HepG2 (cell line): ENCODE data around the gene FBXW4. TPM values are rescaled to one million over a fixed set of nuclear protein-coding genes. Genes with fewer than 3 reads are reported as not detected.

Experiments
- AFF4 ChIP-seq: sonication (generic); formaldehyde crosslinking; IDR thresholded peaks from 2 replicates; pipeline ENCODE4 v1.4.0; 2020; ENCODE audit warnings: missing genetic modification reagents
- CENPX ChIP-seq: sonication (generic); formaldehyde crosslinking; IDR thresholded peaks from 2 replicates; pipeline ENCODE4 v1.9.0; 2021; ENCODE audit warnings: mild to moderate bottlenecking, missing genetic modification reagents, moderate library complexity
- FOXP1 ChIP-seq, 2 experiments: fragments of 450-650 bp in 1 of 2; IDR thresholded peaks; 2 replicates each; pipeline ENCODE4 v1.6.1; 2017 to 2018; ENCODE audit warnings: antibody characterized with exemption in 1 of 2
- GLI4 ChIP-seq: sonication (generic); formaldehyde crosslinking; IDR thresholded peaks from 2 replicates; pipeline ENCODE4 v1.5.1; 2020; ENCODE audit warnings: missing genetic modification reagents, mild to moderate bottlenecking, moderate library complexity, borderline replicate concordance
- HBP1 ChIP-seq: IDR thresholded peaks from 2 replicates; pipeline ENCODE4 v1.6.1; 2016; ENCODE audit warnings: low read depth, control low read depth
- KAT8 ChIP-seq: IDR thresholded peaks from 2 replicates; pipeline ENCODE4 v1.6.1; 2016; ENCODE audit warnings: missing genetic modification reagents, missing compliant biosample characterization
- MEIS1 ChIP-seq: sonication (generic); formaldehyde crosslinking; IDR thresholded peaks from 2 replicates; pipeline ENCODE4 v1.9.0; 2021; ENCODE audit warnings: mild to moderate bottlenecking, missing genetic modification reagents, moderate library complexity, borderline replicate concordance
- NPAS2 ChIP-seq: sonication (generic); formaldehyde crosslinking; IDR thresholded peaks from 2 replicates; pipeline ENCODE4 v1.8.0; 2022; ENCODE audit warnings: mild to moderate bottlenecking, missing genetic modification reagents, borderline replicate concordance
- PAWR ChIP-seq: sonication (generic); formaldehyde crosslinking; IDR thresholded peaks from 2 replicates; pipeline ENCODE4 v1.4.0; 2020; ENCODE audit warnings: missing genetic modification reagents, mild to moderate bottlenecking, borderline replicate concordance
- PTBP1 ChIP-seq: fragments of 200-400 bp; formaldehyde crosslinking; IDR thresholded peaks from 2 replicates; pipeline ENCODE4 v1.6.1; 2018; ENCODE audit warnings: low read length, low read depth; ENCODE audit not compliant: poor library complexity, severe bottlenecking
- REXO4 ChIP-seq: sonication (generic); formaldehyde crosslinking; IDR thresholded peaks from 2 replicates; pipeline ENCODE4 v1.8.0; 2022; ENCODE audit warnings: missing genetic modification reagents, mild to moderate bottlenecking, borderline replicate concordance
- SATB2 ChIP-seq: sonication (generic); formaldehyde crosslinking; IDR thresholded peaks from 2 replicates; pipeline ENCODE4 v1.5.0; 2020; ENCODE audit warnings: missing genetic modification reagents
- SIX1 ChIP-seq: sonication (generic); formaldehyde crosslinking; IDR thresholded peaks from 2 replicates; pipeline ENCODE4 v1.4.0; 2020; ENCODE audit warnings: missing genetic modification reagents, borderline replicate concordance
- TCF12 ChIP-seq, 2 experiments: fragments of 450-650 bp in 1 of 2; sonication (generic) in 1 of 2; formaldehyde crosslinking in 1 of 2; IDR thresholded peaks; 2 replicates each; pipeline versions ENCODE4 v1.6.1 to v1.8.0; 2017 to 2022; ENCODE audit warnings: antibody characterized with exemption in 1 of 2, mild to moderate bottlenecking in 1 of 2, missing genetic modification reagents in 1 of 2, moderate library complexity in 1 of 2
- THAP8 ChIP-seq: sonication (generic); formaldehyde crosslinking; IDR thresholded peaks from 2 replicates; pipeline ENCODE4 v1.5.1; 2020; ENCODE audit warnings: missing genetic modification reagents, mild to moderate bottlenecking, borderline replicate concordance
- TRIM22 ChIP-seq: fragments of 450-650 bp; IDR thresholded peaks from 2 replicates; pipeline ENCODE4 v1.6.1; 2017
- YY1 ChIP-seq: IDR thresholded peaks from 2 replicates; pipeline ENCODE4 v1.6.1; 2011; ENCODE audit warnings: low read length, low read depth, moderate library complexity, mild to moderate bottlenecking; ENCODE audit not compliant: insufficient read depth, insufficient replicate concordance
- ZNF354B ChIP-seq: sonication (generic); formaldehyde crosslinking; IDR thresholded peaks from 2 replicates; pipeline ENCODE4 v1.8.0; 2022; ENCODE audit warnings: mild to moderate bottlenecking, missing genetic modification reagents
- ZNF496 ChIP-seq: sonication (generic); formaldehyde crosslinking; IDR thresholded peaks from 2 replicates; pipeline ENCODE4 v1.8.1; 2023; ENCODE audit warnings: mild to moderate bottlenecking, moderate library complexity, missing genetic modification reagents; ENCODE audit not compliant: insufficient replicate concordance
- ZNF614 ChIP-seq: IDR thresholded peaks from 2 replicates; pipeline ENCODE4 v1.6.1; 2018; ENCODE audit warnings: missing biosample characterization, missing genetic modification reagents, inconsistent platforms, borderline replicate concordance
- ZNF841 ChIP-seq: sonication (generic); formaldehyde crosslinking; IDR thresholded peaks from 2 replicates; pipeline ENCODE4 v1.8.1; 2023; ENCODE audit warnings: missing genetic modification reagents, borderline replicate concordance
- polyA plus RNA-seq, 8 experiments: library from polyadenylated mRNA; depleted of rRNA in 3 of 8; stranded (reverse) in 7 of 8; unstranded in 1 of 8; fragments of >200 nt; fragmentation: Illumina TruSeq in 4 of 8; extraction: Trizol in 4 of 8; gene quantifications; 2 replicates each; pipeline versions ENCODE4 v1.2.1 to v1.2.3, GENCODE V29; 2011 to 2016; ENCODE audit warnings: low read depth in 4 of 8, missing spikeins in 1 of 8, mixed read lengths in 1 of 8; ENCODE audit not compliant: insufficient read depth in 1 of 8
- total RNA-seq, 5 experiments: library from RNA; depleted of rRNA; stranded (reverse); fragments of >200 nt; fragmentation: Illumina TruSeq; extraction: Trizol; gene quantifications; 2 replicates each; pipeline ENCODE4 v1.2.3, GENCODE V29; 2016; ENCODE audit warnings: low read depth in 1 of 5

FBXW4 gene
- total and polyA plus RNA-seq, 2 of the 13 experiments (the other 11 are each of a cell fraction or from before 2014, with no cell fraction given): 23.5 to 33.7 TPM

GRCh38 chr10:101587725-101588653, 107.0 kb downstream of the FBXW4 start, which contains the start of the genes DPCD and POLL (continued):
- 0 out of 2 replicates have a peak, but pooled peaks have one; percentile 11 for TF ChIP-seq THAP8 (CRISPR knock-in tag)
- no peak for TF ChIP-seq SIX1
- TF ChIP-seq HBP1 (CRISPR knock-in tag): no peak
- TF ChIP-seq NPAS2 (CRISPR knock-in tag): no peak
- TF ChIP-seq MEIS1 (CRISPR knock-in tag): 0 out of 2 replicates have a peak, but pooled peaks have one; percentile 41
- TF ChIP-seq SATB2 (CRISPR knock-in tag): no peak
- peak; percentile 85; the same call in 1 of the 2 replicates for TF ChIP-seq GLI4
- TF ChIP-seq PTBP1: no peak
- no peak for TF ChIP-seq ZNF841 (CRISPR knock-in tag)
- TF ChIP-seq TCF12 (IDR thresholded peaks at IDR 0.05): no peak
- no peak for TF ChIP-seq TCF12 (CRISPR knock-in tag; IDR thresholded peaks at IDR 0.05)
- TF ChIP-seq KAT8: peak; percentile 94
- peak; percentile 94 for TF ChIP-seq YY1
- TF ChIP-seq ZNF614: 0 out of 2 replicates have a peak, but pooled peaks have one; percentile 21
- TF ChIP-seq AFF4: no peak
- no peak for TF ChIP-seq ZNF354B (CRISPR knock-in tag)
- no peak for TF ChIP-seq PAWR (CRISPR knock-in tag)
- TF ChIP-seq FOXP1 (IDR thresholded peaks at IDR 0.05): no peak
- TF ChIP-seq FOXP1 (CRISPR knock-in tag; IDR thresholded peaks at IDR 0.05): no peak
- no peak for TF ChIP-seq ZNF496 (CRISPR knock-in tag)
- no peak for TF ChIP-seq REXO4 (CRISPR knock-in tag)
- TF ChIP-seq CENPX (CRISPR knock-in tag): no peak
- no peak for TF ChIP-seq TRIM22
